G401.6 (cell line): ENCODE measurements around the gene NCOA7.
"Not testable (repeated sequence)": the region's sequence is repeated elsewhere in the genome, so short reads cannot be mapped to it uniquely, and the experiment has no call there.

Source experiments
- FAIRE-seq: peaks from 2 replicates; lab custom pipeline; 2012; peaks lifted over from hg19 to GRCh38; lab: Jason Lieb, UNC

Gene NCOA7

DNA sequence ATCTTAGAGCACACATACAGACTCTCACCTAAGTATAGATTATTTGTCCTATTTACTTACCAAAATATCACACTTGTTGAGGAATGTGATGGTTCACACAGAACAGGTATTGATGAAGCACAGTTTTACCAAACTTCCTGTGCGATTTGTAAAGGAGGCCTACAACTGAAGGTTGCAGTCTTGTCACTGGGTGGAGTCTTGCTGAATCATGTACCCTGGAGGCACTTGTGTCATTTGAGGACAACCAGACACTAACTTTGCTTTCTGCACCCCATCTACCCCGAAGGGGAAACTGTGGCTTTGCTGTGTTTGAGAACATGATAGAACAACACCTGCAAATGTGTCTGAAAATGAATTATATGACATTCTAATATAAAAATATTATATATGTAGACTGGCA is 133.4 kb downstream of the NCOA7 start:
- no peak for FAIRE-seq

DNA sequence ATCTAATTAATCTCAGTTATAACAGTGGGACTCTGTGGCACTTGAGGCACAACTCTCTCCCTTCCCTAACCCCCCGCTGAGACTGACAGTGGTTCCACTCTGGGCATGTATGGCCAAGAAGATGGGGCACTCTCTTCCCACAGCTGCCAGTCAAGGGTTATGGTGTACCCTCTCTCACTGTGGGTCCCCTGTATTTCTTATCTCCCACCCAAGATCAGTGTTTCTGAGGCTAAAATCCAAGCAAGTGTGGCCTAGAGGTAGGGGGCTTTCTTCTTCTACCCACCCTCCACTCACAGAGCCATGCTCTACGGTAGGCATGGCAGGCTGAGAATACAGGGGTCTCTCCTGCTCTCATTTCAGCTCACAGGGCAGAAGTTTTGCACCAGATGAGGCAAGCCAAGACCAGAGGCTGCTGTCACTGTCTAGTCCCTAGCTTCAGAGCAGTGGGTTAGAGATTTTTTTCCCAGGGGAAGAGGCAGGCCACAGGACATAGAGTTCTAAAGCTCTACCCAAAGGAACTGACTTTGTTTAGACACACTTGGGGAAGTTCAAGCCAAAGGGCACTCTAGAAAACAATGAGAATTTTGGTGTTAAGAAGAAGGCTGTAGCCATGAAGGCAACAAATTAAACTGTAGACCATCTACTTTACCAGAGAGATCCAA is 134.1 kb downstream of the NCOA7 start:
- FAIRE-seq: no peak

DNA sequence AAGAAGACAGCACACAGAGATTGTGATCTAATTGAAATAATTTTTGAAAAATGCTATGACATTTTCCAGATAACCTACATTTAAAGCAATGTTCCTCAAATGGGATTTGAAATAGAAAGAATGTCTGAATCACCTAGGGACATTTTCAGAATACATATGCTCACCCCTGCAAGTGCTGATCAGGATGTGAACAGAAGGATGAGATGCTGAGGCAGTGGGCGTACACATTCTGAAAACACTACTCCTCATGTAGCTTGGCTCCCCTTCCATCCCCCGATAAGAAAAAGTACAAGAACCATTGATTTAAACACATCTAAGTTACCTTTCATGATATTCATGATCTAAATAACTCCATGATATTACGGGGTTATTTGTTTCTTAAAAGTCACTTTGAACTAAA is 136.0 kb downstream of the NCOA7 start:
- no peak for FAIRE-seq

DNA sequence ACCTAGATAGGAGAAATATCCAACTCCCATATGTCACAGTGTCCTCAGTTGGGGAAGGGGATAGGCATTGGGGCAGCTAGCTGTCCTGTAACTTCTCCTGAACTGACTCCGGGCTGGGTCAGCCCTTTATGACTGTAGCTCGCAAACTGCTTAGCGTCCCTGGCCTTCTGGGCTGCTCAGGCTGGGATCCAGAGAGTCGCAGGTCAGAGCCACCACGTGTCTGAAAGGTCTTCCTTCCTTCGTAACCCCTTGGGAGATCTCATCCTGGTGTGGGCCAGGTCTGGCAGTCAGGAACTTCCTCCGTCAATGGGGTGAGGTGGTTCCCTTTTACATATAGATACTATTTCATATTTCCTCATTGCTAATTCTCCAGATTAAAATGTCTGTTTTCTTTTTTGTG is 137.0 kb downstream of the NCOA7 start:
- no peak for FAIRE-seq

DNA sequence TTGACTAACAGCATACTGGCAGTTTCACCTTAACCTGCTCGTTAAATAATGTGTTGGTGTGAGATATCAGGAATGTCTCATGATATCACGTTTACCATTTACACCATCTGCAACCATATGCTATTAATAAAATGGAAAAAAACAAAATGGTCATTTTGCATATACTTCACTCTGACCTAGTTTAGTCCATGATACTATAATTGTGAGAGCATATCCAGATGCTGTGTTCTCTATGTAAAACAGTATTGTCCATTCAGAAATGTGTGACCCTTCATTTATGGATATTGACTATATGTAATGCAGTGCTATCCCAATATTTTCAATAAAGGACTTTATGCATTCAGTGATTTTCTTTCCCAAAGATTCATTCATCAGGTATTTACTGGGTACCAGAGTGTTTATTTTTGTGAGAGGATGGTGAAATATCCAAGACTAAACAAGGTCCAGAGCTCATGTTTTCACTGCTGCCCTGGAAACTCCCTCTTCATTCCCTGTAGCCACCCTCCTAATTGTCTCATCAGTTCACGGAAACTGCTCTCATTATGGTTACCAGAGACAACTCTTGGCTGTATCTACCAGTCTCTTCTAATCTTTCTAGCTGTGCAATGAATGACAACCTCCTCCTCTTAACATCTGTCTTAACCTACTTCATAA is 140.1 kb downstream of the NCOA7 start:
- no peak for FAIRE-seq

DNA sequence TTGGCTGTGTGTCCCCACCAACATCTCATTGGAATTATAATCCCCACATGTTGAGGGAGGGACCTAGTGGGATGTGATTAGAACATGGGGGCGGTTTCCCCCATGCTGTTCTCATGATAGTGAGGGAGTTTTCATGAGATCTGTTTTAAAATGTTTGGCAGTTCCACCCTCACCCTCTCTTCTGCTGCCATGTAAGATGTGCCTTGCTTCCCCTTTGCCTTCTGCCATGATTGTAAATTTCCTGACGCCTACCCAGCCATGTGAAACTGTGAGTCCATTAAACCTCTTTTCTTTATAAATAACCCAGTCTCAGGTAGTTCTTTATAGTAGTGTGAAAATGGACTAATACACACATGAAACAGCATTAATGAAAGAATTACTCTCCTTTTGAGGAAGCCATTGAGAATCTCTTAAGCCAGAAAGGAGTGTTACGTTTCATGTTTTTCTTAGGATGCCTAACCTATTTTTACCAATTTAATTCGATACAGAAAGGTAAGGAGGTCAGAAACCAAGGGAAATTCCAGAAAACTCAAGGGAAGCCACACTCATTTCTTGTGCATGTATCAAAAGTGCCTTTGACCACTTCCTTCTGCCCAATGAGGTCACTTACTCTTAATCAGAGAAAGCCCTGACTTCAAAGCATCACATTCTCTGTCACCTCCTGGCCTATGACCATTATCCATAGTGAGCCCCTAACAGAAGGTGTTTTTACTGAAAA is 141.1 kb downstream of the NCOA7 start:
- FAIRE-seq: no peak

DNA sequence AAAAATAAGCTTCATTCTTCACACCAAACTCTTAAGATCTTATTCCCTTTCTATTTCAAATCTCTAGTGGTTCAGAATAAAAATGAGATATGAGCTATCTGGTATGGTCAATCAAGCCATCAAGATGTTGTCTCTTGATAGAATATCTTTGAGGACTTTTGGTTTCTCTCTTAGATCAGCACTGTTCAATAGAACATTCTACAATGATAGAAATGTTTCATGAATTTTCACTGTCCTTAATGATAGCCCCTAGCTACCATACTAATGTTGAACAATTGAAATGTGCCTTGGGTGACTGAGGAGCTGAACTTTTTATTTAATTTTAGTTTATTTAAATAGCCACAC is 141.7 kb downstream of the NCOA7 start:
- FAIRE-seq: no peak

DNA sequence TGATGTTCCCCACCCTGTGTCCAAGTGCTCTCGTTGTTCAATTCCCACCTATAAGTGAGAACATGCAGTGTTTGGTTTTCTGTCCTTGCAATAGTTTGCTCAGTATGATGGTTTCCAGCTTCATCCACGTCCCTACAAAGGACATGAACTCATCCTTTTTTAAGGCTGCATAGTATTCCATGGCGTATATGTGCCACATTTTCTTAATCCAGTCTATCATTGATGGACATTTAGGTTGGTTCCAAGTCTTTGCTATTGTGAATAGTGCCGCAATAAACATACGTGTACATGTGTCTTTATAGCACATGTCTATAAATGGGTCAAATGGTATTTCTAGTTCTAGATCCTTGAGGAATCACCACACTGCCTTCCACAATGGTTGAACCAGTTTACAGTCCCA is 144.8 kb downstream of the NCOA7 start:
- not testable (repeated sequence) for FAIRE-seq

DNA sequence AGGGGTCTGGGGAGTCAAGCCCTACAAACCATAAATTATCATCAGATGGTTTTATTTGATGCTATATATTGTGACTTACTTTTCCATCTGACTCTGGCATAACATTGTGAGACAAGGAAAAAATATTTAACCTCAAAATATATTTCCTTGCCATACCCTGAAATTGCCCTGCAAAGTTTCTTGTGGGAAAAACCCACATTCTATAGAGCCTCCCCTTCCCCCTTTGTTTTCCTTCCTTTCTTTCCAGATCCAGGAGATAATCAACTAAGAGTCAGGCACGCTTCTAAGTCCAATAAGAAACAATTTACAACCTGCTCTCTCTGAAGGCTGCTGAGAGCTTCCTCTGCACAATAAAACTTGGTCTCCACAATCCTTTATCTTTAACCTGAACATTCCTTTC is 148.3 kb downstream of the NCOA7 start:
- no peak for FAIRE-seq

DNA sequence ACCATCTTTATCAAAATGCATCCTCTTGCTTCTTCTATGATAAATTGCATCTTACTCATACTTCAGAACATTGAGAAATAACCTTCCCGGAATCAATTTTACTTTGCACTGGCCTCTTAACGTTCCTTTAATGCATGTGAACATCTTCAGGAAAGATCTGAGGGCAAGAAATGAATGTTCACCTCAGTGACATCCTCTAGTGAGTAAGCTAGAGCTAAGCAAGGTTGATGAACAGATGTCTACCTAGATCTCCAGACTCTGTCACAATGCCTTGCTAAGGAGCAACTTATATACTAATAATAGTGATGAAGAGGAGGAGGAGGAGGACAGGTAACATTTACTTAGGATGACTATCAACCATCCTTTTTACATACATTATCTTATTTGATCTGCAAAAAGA is 149.0 kb downstream of the NCOA7 start:
- FAIRE-seq: no peak

DNA sequence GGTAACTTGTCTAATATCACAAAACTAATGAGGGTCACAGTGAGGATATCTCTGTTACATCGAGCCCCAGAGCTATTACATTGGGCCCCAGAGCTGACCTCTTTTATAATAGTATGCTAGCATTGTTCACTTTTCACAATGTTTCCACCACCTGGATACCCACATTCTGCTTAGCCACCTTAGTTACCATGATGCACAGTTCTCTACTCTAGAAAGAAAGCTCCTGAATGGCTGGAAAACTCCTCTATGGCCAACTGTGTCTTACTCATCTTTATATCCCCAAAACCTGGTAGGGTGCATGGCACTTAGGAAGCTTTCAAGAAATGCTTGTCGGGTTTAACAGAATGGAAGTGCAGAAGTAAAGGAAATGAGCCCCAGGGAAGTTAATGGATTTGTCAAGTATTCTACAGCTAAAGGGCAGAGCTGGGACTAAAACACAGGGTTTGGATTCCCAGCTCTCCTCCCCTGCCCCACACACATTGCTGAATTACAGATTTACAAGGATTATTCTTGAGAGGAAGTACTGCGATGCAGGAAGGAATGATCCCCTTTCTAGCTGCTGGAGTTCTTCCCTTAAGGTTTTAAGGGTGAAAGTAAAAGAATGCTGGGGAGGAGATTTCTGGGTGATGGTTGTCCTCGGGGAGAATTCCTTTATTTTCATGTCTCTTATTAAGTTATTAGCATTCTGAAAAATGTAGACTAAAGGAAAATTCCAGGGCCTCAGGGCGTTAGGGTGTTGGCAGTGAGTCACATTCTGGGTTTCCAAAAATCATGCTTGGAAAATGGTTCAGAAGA is 149.7 kb downstream of the NCOA7 start:
- FAIRE-seq: no peak

DNA sequence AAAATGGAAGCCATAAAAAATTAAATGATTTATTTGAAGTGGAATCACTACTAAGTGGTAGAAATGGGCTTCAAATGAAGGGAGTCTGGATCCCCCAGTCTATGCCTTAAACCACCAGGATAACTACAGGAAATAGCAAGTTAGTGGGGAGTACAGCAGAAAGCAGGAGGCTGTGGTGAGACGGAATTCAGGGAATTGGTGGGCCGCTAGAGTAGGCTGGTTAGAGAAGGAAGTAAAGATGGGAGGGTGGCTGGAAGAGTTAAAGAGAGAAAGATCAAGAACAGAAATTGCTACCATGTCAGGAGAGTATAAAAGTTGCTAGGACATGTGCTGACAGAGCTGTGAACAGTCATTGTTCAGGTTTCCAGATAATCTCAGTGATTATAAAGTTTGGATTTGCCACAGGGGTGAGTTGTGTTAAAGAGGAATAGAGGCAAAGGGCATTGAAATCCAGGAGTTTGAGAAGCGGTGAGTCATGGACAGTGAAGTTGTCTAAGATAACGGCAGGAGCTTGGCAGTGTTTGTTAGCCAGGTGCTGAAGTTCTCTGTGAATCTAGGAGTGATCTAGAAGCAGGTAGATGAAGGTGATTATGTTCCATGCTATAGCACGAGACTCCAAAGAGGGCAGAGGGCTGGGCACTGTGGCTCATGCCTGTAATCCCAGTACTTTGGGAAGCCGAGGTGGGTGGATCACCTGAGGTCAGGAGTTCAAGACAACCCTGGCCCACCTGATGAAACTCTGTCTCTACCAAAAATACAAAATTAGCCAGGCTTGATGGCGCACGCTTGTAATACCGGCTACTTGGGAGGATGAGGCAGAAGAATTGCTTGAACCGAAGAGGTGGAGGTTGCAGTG is 152.1 kb downstream of the NCOA7 start:
- no peak for FAIRE-seq

DNA sequence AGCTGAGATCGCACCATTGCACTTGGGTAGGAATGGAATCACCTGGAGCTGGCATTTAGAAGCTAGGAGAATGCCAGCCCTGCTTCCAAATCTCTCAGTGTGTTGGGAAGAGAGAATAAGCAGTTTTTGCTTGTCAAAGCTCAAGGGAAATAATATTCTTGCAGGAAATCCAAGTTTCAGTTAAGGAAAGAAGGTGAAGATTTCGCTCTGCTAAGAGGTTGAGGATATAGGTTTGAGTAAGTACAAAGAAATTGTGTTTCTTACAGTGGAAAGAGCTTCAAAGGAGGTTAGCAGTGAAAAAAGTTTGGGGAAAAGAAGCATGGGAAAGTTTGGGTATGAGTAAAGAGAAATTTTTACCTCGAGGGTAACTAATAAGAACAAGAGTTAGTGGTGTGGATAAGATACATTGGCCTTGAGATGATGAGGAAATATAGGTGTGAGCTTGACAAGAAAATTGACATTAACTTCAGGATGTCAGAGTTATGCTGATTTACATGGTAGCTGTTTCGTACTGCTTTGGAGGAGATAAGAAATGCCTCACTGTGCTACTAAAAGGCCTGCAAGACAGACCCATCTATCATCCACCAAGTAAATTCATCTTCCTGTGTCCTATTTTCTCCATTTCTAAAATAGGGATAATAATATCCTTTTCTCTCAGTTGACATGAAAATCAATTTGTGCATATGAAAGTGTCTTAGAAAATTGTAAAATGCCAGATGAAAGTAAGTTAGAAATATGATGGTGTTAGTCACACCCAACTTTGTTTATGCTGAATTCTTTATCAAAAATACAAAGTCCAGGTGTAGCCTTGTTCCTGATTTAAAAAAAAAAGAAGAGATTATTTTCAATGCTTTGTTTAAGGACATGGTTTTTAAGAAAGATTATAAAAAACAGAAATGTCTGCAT is 153.0 kb downstream of the NCOA7 start:
- FAIRE-seq: no peak

DNA sequence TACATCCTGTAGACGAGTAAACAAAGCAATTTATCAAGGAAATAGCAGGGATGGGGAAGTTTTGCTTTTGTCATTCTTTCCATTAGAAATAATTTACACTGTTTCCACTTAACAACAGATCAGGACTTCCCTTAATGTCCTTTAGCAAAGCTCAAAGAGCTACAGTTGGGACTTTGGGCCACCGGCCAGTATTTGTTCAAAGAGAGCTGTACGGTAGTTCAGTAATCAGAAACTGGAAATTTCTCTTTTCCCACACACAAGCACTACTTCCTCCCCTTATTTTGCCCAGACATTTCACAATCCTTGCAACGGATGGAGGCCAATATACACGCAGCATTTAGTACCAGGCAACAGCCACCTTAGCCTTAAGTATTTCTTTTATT is 153.7 kb downstream of the NCOA7 start:
- FAIRE-seq: no peak

DNA sequence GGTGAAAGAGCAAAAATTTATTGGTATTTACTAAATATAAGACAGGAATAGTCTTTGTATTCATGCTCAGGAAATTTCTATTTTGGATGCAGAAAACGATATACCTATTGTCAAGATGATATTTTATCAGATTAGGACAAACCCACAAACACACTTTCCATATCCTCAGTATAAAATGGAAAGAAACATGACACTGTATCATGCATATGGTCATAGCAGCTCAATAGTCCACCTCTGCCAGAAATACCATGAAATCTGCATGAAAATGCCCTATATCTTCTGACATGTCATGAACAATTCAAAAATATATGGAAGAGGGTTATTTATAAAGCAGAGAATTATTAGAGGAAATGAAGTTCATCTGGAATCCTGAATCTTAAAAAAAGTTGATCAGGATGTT is 154.1 kb downstream of the NCOA7 start:
- no peak for FAIRE-seq

DNA sequence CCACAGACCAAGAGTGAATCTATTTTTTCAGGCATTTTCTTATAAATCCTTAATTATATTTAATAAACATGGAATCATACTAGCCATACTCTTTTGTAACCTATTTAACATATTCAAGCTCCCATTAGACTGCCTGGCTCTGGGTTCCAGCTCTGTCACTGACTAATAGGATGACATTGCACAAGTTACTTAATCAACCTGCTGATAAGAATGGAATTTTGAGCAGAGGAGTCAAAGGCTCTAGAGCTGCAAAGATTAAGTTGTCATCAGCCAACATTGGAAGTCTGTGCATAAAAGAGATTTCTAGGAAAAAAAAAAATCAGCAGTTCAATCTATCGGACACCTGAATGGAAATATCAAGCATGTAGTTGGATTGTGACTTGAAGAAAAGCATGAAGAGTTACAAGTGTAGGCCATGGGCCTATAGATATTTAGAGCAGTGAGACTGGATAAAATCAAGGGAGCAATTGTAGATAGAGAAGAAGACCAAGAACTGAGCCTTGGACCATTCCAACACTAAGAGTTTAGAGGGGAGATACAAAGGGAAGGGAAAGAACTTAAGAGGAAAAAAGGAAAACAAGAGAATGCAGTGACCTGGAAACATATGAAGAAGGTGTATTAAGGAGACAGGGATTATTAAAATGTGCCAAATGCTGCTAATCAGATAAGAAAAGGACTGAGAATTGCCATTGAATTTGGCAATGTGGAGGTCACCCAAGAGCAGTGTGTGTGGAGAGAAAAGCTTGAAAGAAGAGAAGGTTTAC is 154.8 kb downstream of the NCOA7 start:
- FAIRE-seq: no peak

DNA sequence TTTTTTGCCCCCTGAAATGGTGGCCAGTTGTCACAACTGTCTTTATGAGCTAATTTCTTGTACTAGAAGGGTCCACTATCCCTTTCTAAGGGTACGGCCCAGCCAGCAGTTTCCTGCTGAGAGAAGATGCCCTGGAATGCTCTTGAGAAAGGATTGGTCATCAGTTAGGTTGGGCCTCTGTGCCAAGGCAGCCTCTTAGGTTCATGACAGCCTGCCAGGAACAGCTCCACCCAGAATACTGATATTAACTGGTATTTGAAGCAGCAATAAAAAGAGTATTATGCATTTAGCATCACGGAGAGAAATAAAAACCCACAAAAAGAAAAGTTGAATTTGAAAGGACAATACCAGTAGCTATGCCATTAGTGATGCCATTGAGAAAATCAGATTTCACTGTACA is 156.9 kb downstream of the NCOA7 start:
- FAIRE-seq: no peak

DNA sequence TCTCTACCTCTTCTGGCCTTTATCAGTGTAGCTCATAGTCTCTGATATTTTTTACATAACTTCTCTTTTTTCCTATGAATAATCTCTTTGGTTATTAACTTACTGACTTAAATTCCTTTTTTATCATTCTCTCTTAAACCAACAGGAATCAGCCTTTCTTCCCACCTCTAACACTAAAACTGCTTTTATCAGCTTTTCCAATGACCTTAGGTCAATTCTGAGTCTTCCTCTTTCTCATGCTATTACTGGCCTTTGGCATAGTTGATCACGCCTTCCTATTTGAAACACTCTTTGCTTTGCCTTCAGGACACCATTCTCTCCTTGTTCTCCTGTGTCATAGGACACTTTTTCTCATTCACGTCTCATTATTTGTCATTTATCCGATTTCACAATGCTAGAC is 157.7 kb downstream of the NCOA7 start:
- FAIRE-seq: no peak

DNA sequence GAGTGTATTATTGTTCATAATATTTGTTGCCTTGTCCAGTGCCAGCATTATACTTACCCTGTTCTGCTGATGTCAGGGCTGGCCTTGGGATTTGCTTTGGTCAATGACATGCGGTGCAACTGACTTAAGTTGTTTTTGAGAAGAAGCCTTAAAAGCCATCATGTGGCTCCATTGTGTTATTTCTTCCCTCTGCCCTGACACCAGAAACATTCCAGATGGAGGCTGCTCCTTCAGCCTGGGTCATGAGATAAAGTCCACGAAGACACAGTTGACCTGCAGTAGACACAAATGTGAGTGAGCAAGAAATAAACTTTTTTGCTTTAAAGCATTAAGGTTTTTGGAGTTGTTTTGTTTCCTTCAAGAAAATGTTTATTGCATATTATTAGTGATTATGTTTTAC is 158.3 kb downstream of the NCOA7 start:
- no peak for FAIRE-seq

DNA sequence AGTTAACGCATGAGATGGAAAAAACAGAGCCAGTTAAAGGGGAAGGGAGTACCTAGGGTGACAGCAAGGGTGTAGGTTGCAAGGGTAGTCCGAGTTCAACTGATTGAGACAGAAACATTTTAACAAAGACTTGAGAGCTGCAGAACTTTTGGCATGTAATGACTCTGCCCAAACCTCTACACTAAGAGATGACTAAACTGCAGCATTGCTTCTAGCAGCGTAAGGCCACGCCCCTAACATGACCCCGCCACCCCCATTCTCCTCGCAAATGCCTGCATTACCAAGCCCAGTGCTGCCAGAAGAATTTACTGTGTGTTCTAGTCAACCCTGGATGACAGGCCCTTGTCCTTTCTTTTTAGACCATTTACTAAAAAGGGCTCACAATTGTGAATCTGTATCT is 159.5 kb downstream of the NCOA7 start:
- no peak for FAIRE-seq
